ENCODE measurements around the gene GBF1. TPM values are rescaled to one million over a fixed set of nuclear protein-coding genes. Genes with fewer than 3 reads are reported as not detected.

GBF1 gene
- polyA plus RNA-seq, 1 donor (not counting 4 experiments of a cell fraction or from before 2014, with no cell fraction given): 17.4 TPM

GRCh38 chr10:102419269-102420180 is 174.2 kb downstream of the GBF1 start:
- Histone ChIP-seq H3K36me3 (ENCODE audit: control insufficient read depth in 2 of 2, extremely low read depth in 1 of 2, insufficient read depth in 2 of 2, low read length in 2 of 2) (peaks cover 4 to 12% of the 10 kb centered on the region in 2 experiments), H3K79me2 (ENCODE audit: control insufficient read depth, insufficient read depth, low read length) (peaks cover 3% of the 10 kb centered on the region), H3K4me2 (ENCODE audit: control insufficient read depth, extremely low read depth, insufficient read depth, low read depth, low read length) (peak overlapping the region; percentile 91), H3K27me3 (ENCODE audit: control insufficient read depth, extremely low read depth, insufficient read depth, low read length) (peaks cover 26% of the 10 kb centered on the region), H3K9ac (ENCODE audit: control insufficient read depth, extremely low read depth, insufficient read depth, low read length) (no peak overlapping the region), H3K9me3 (ENCODE audit: control insufficient read depth, low read depth, low read length) (no peaks in the 10 kb centered on the region), H3K27ac (ENCODE audit: control insufficient read depth, insufficient read depth, low read length) (no peak overlapping the region), H3K4me3 (ENCODE audit: control insufficient read depth in 2 of 3, extremely low read depth in 1 of 3, insufficient read depth in 2 of 3, low read depth in 1 of 3, low read length in 3 of 3) (peak overlapping the region; percentile 65 to 83 (median 71)), H2AFZ (ENCODE audit: control insufficient read depth, low read length) (no peak overlapping the region), H3K4me1 (ENCODE audit: control insufficient read depth, extremely low read depth, insufficient read depth, low read length) (peaks cover 29% of the 10 kb centered on the region), H3K9me1 (ENCODE audit: control insufficient read depth, extremely low read depth, insufficient read depth, low read length) (no peaks in the 10 kb centered on the region), H4K20me1 (ENCODE audit: control insufficient read depth, extremely low read depth, insufficient read depth, low read length) (no peaks in the 10 kb centered on the region)
- dilution Hi-C loops (cut with MboI; ENCODE audit: extremely low pct_ligation_motif_present, low sequenced_read_pairs): no loop called here
- DNase-seq (ENCODE audit: low read depth, low spot score): no peak
- FAIRE-seq: no peak
- peak; percentile 57 for TF ChIP-seq EZH2 (IDR thresholded peaks at IDR 0.05; ENCODE audit: low read length)
- no peak for TF ChIP-seq CTCF (optimal IDR thresholded peaks at IDR 0.05 in 1 of 3, IDR thresholded peaks at IDR 0.05 in 1 of 3, conservative IDR thresholded peaks at IDR 0.05 in 1 of 3; ENCODE audit: extremely low read depth in 1 of 3, insufficient read depth in 2 of 3, low read length in 3 of 3)

DNA sequence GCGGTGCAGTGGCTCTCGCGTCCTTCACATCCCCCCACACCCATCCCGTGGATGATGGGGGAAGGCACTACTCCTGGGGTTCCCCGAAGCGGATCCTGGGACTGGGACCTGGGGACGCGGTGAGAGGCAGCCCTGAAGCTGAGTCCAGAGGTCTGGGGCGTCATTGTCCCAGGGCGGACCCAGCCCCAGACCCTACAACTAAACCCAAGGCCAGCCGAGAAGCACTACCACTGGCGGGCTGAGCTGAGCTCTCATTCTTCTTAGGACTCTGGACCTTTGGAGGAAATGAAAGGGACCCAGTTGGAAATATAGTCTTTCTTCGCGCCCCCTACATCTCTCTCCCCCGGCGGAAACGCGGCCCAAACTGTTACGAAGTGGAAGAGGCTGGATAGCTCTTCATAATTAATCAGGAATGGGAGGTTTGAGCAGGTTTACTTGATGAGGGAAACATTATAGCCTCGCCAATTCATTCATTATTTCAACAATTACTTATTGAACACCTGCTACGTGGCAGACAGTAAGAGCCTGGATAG is 174.9 kb downstream of the GBF1 start:
- no peaks in the 10 kb centered on the region for H3K9me3 ChIP-seq (ENCODE audit: control insufficient read depth, low read depth, low read length)
- H3K9me1 ChIP-seq (ENCODE audit: control insufficient read depth, extremely low read depth, insufficient read depth, low read length): no peaks in the 10 kb centered on the region
- H3K4me3 ChIP-seq (ENCODE audit: control insufficient read depth in 2 of 3, extremely low read depth in 1 of 3, insufficient read depth in 2 of 3, low read depth in 1 of 3, low read length in 3 of 3): peak overlapping the region; percentile 65 to 83 (median 71)
- dilution Hi-C loops (cut with MboI; ENCODE audit: extremely low pct_ligation_motif_present, low sequenced_read_pairs): no loop called here
- H3K79me2 ChIP-seq (ENCODE audit: control insufficient read depth, insufficient read depth, low read length): peaks cover 3% of the 10 kb centered on the region
- peak overlapping the region; percentile 82 for H3K9ac ChIP-seq (ENCODE audit: control insufficient read depth, extremely low read depth, insufficient read depth, low read length)
- H2AFZ ChIP-seq (ENCODE audit: control insufficient read depth, low read length): peak overlapping the region; percentile 92
- H3K4me2 ChIP-seq (ENCODE audit: control insufficient read depth, extremely low read depth, insufficient read depth, low read depth, low read length): peak overlapping the region; percentile 91
- peaks cover 24% of the 10 kb centered on the region for H3K27me3 ChIP-seq (ENCODE audit: control insufficient read depth, extremely low read depth, insufficient read depth, low read length)
- H3K36me3 ChIP-seq (ENCODE audit: control insufficient read depth in 2 of 2, extremely low read depth in 1 of 2, insufficient read depth in 2 of 2, low read length in 2 of 2): peaks cover 6 to 17% of the 10 kb centered on the region in 2 experiments
- FAIRE-seq: no peak
- peaks cover 29% of the 10 kb centered on the region for H3K4me1 ChIP-seq (ENCODE audit: control insufficient read depth, extremely low read depth, insufficient read depth, low read length)
- no peak for DNase-seq (ENCODE audit: low read depth, low spot score)
- TF ChIP-seq EZH2 (IDR thresholded peaks at IDR 0.05; ENCODE audit: low read length): no peak
- no peak for TF ChIP-seq CTCF (optimal IDR thresholded peaks at IDR 0.05 in 1 of 3, IDR thresholded peaks at IDR 0.05 in 1 of 3, conservative IDR thresholded peaks at IDR 0.05 in 1 of 3; ENCODE audit: extremely low read depth in 1 of 3, insufficient read depth in 2 of 3, low read length in 3 of 3)
- no peaks in the 10 kb centered on the region for H4K20me1 ChIP-seq (ENCODE audit: control insufficient read depth, extremely low read depth, insufficient read depth, low read length)
- H3K27ac ChIP-seq (ENCODE audit: control insufficient read depth, insufficient read depth, low read length): peak overlapping the region; percentile 72
